HG02588 (cell line): Measurements from ENCODE around the gene PHF1.

Experiments
- ATAC-seq: cut with Tn5 transposase; IDR thresholded peaks from one replicate; pipeline ENCODE4 v1.9.1; 2021; ENCODE audit warnings: mild to moderate bottlenecking, moderate library complexity; ENCODE audit not compliant: unreplicated experiment

Gene PHF1

DNA sequence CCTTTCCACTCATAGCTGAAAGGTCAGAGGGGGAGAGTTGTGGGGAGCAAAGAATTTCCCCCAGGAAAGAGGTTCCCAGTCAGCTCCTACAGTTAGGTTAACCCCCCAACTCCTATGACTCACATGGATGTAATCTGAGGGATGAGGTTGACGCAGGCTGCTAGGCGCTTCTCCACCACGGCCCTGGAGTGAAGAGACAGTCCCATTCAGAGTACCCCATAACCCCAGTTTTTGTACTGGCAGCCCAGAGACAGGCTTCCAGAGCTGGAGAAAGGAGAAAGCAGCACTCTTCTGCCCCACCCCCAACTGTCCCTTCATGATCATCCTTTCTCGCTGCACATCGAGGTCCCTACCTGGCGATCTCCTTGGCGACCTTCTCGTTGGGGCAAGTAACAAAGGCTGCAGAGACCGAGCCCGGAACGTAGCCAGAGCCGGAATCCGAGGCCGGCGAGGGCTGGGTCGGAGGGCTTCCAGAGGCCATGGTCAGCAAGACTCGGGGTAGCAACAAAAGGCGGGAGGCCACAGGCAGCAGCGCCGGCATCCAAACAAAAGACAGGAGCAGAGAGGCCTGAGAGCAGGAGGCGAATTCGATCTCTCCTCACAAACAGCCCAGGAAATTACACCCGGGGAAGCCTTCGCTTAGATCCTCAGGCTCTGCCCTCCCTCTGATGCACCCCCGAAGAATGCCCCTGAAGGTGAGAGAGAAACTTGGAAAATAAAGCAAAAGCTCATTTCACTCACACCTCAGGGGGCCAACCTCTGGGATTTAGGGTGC lies 6.5 kb downstream of the PHF1 start:
- ATAC-seq, result no peak

DNA sequence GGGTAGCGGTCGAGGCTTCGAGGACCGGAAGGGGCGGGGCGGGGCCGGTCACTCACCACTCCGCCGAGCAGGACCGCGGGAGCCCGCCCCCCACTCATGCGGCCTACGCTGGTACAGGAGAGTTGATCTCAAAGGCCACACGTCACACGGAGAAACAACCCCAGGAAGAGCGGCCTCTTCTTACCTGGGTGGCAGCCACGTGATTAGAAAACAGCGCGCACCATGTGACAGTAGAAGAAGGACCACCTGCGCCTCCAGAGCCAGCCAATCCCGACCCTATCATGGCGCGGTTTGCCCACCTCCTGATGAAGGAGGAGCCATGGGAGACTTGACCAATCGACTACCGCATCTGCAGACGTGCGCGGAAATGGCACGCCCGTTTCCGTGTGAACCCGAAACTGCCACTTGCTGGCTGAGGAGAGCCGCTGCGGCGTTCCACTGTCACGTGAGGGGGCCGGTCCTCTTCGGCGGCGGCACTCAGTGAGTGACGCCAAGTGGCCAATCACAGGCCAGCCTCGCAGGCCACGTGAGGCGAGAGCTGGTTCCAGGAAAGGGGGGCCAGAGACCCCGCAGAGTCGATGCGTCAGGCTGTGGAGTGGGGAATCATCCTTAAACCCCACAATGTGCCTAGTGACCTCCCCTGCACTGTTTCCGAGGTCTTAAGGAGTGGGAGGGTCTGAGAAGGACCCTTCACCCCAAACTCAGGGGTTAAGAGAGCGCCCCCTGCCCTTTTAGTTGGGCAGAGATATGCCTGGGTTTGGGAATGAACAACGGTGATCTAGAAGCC lies 7.3 kb downstream of the PHF1 start, which contains the start of gene CUTA:
TSS of gene CUTA (minus strand) at position 205 of the 787 bp plus-strand sequence. CDS start at position 98, 107 bp downstream.
- peak; percentile 81 for ATAC-seq

DNA sequence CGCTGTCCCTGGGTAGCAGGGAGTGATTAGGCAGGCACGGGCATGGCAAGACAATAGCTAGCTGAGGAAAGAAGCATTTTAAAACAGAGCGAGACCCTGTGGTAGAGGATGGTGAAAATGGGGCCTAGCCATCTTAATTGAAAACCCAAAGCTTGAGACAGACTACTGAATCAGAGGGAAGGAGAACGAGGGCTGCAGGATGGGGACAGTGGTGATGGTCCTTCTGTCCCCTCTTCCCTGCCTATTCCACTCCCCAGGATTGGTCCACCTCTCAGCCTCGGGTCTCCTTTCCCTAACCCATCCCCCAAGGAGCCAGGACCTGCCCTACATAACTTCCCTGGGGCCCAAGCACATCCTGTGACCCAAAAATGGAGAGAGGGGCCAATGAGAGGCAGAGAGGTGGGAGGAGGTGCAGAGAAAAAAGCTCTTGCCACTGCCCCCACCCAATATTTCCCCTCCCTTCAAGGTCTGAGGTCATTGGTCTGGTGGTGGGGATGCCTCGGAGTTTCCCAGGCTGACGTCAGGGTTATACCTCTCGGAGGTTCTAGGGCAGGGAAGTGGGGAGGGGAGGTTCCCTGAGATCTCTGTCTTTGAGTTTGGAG lies 8.0 kb downstream of the PHF1 start:
- ATAC-seq, result no peak

DNA sequence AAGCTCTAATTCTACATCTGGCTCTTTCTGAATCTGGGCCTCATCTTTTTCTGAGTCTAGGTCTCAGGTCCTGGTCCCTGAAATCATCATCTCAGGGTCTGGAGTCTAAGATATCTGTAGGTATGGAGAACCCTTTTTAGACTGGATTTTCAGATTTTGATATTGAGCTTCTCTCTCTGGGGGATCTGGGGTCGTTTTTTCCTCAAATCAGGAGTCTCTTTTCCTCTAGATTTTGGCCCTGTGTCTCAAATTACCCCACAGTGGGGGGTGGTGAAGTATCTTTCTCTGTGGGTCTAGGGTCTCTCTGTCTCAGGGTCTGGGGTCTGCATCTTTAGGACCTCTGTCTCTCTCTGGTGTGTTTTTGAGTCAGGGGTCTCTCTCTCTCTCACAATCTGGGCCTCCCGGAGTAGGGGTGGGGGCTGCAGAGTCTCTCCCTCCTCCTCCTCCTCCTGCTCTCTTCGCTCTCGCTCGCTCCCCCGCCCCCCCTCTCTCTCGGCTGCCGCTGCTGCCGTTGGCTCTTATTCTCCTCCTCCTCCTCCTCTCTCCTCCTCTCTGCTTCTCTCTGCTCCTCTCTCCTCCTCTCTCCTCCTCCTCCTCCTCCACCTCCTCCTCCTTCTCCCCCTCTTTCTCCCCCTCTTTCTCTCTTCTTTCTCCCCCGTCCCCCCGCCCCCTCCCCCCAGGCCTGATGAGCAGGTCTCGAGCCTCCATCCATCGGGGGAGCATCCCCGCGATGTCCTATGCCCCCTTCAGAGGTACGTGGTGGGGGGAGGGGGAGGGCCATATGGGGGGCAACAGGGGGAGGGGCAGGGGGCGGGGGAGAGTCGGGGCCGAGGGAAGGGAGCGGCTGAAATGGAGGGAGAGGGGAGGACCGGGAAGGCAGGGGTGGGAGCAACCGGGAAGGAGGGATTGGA lies 9.0 kb downstream of the PHF1 start, which contains the start of gene SYNGAP1:
TSS of gene SYNGAP1 (plus strand) at position 486 of the 911 bp plus-strand sequence. CDS start at position 686, 200 bp downstream.
- ATAC-seq, result no peak

DNA sequence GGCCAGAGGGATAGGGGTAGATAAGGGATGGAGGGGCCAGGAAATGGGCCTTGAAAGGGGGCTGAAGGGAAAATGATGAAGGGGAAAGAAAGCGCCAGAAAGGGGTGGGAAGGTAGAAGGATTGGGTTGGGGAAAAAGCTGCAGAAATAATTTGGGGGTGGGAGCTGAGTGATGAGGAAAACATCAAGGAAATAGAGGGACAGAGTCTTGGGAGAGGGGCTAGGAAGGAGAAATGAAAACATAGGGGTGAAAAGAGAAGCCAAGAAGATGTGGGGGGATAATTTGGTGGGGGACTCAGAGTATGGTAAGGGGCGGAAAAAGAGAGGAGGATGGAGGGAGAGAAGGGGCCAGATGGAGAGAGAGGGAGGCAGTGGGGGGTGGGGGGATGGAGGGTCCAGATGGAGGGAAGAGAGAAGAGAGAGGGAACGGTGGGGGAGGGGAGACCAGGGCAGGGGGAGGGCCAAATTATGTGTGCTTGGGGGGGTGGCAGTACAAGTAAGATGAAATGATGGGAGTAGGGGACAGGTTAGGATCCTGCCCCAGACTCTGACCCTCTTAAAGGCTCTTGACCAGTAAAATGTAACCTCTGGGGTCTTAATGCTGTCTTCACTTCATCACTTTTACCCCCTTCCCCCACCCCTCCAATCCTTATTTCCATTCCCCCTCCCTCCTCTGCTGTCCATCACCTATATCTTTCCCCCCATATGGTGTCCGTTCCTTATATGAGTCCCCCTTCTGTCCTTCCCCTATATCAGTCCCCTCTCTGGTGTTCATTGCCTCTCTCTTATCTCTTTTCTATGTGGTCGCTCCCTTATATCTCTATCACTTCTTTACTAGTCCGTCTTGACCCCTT lies 9.9 kb downstream of the PHF1 start:
- no peak for ATAC-seq

DNA sequence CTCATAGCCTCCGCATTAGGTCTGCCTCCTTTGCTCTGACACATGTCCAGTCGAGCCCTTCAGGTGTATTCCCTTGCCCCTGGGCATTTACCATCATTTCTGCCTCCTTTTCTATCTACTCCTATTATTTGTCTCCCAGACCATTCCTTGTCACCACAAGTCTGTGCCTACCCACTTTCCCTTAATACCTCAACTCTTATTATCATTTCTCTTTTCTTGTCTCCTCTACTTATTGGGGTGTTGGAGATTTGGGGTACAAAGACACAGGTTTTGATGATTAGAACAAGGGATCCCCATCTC lies 10.5 kb downstream of the PHF1 start:
- no peak for ATAC-seq

DNA sequence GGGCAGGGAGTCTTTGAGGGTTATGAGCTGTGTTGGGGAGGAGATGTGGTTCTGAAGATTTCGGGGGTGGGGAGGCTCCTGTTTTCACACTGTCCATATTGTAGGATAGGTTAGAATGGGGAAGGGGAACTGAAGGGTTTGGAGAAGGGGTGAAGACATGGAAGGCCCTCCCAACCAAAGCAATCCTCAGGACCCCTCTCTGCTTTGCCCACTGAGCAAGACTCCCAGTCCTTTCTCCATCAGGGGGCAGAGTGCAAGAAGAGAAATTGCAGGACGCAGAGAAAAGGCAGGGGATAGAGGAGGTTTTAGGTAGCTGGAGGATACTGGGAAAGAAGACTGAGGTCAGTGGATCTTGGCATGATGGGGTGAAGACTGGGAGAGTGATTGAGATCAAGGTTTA lies 13.0 kb downstream of the PHF1 start:
- no peak for ATAC-seq

DNA sequence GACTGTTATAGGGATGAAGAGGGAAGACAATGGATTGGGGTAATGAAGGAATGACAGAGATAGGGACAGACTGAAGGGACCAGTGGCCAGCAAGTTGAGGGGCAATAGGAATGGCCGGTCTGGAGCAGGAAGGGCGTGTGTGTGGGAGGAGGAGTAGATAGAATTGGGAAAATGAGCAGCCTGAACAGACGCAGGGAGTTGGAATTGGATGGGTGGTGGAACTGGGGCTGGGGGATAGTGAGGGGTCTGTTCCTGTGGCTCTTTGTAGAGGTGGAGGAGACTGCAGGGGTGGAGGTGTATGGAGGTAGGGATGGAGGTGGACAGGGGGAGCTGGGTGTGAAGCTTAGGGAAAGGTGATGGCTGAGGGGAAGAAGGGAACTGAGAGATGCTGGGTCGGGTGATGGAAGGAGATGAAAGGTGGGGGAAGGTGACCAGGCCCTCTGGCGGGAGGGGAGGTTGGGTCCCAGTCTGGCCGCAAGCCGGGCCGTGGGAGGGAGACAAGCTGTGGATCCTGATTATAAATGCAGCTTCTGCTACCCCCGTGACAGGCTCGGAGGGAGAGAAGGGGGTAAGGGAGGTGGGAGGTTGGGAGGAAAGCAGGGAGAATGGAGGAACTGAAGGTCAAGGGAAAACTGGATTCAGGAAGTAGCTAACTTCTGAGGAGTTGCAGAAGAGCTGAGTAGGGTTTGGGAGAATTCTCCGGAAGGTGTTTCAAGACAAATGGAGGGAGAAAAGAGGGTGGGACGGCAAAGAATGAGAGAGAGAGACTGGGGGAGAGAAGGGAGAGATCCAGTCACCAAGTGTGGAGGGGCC lies 14.2 kb downstream of the PHF1 start:
- ATAC-seq, result no peak

DNA sequence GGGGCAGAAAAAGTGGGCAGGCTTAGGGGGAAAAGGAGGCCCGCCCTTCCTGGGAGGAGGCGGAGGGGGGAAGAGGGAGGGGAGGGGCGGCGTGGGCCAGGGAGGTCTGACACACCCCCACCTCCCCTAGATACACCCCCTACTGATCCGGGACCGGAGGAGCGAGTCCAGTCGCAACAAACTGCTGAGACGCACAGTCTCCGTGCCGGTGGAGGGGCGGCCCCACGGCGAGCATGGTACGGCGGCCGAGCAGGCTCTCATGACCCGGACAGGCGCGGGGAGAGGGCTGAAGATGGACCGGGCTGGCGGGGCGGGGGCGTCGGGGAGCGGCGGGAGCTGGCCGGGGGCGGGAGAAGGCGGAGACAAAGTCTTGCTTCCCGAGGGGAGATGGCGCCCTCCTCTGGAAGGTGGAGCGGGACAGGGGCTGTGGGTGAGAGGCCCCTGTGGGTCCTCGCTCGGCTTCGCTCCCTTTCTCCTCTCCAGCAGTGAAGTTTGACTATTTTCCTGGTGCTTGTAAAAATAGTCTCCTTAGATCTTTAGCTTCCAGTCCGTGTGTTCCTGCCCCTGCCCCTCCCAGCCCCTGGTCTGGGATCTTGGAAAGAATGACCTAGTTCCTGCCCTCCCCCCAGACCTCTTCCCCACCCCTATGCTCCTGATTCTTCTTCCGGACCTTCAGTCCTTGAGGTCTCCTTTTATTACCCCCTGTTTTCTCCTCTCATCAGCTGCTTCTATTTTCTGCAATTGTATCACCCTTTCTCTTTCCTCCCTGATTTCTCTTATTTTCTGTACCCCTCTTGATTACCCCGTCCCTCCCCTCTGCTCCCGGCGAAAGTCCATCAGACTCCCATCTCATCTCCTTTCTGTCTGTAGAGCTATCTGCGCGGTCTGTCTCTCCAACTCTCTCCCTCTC lies 15.1 kb downstream of the PHF1 start:
- peak; percentile 33 for ATAC-seq

DNA sequence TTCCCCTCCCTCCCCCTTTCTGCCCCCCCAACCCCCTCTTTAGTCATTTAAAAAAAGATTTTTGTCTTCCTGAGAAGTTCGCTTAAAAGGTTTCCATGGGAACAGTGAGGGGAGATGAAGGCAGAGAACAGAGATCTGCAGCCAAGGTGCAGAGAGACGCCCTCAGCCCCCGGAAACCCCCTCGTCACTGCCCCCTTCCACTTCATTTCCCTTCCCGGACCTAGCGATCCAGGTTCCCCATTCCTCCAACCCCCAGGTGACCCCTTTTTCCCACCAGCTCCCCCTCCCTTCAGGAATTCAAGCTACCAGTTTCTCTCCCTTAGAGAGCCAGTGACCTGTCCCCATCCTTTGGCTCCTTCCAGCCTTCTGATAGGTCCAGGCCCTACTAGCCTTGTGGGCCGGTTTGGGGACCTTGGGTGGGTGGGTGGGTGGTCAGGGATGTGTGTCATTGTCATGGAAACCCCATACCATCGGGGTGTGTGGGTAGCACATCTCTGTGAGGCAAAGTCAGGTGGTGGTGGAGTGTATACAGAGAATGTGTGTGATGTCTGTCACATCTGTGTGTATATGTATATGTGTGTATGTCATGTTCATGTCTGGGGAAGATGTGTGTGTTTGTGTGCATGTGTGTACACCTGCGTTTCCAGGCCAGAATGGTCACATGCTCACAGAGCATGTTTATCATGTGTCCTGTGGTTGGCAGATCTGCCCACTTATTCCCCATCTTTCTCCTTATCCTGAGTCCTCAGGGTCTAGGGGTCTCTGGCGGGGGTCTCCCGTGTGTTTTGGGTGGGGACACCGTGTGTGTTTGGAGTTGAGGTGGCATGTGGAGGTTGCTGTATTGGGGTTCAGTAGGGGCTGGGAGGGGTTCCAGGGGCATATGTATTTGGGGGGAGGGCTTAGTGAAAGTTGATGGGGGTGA lies 16.0 kb downstream of the PHF1 start:
- no peak for ATAC-seq

DNA sequence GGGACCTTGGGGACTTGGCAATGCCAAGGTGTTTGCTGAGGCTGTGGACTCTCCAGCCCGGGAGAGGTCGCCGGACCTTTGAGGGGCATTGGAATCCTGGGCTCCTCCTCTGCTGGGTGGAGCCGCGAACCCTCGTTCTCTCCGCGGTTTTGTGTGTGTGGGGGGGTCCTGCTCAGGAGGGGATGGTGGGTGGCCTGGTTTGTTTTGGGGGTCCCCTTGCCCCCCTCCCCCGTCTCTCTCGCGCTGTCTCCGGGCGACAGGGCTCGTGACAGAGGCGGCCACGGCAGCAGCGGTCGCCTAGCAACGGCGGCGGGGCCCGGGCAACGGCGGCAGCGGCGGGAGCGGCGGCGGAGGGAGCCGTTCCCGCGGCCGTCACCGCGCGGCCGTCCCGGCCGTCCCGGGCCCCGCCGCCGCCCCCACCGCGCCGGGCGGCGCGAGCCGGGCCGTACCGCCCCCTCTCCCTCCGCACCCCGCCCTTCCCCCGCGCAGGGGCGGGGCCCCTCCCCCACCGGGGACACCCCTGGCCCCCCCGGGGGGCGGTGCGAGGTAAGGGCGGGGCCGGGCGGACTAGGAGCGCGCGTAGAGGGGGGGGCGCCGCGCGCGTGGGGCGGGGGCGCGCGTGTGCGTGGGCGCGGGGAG lies 16.9 kb downstream of the PHF1 start:
- no peak for ATAC-seq

DNA sequence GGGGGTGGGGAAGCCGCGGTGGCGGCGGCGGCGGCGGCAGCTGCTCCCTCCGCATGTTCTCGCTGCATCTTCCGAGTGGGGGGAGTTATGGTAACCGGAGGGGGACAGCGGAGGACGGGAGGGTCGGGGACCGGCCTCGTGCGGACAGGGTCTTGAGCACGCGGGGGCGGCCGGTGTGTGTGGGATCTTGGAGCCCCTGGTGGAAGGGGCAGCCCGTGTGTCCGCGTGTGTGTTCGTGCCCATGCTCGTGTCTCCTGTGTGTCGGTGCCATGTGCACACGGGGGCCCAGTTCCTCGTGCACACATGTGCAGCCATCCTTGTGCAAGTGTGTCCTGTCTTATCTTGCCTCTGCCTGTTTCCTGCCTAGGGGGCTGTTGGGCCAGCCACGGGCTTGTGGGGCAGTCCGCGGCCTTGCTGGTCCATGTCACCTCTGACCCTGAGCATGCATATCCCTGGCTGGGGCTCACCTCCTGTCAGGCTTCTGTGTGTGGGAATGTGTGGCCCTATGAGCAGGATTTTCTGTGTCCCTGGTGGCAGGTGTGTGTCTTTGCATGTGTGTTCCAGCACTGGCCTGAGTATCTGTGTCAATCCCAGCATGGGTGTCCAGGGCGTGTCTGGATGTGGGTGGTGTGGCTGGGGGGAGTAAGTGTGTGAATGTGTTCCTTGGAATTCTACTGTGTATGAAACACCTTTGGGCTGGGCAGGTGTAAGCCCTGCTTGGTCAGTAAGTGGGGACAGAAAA lies 17.6 kb downstream of the PHF1 start:
- no peak for ATAC-seq

DNA sequence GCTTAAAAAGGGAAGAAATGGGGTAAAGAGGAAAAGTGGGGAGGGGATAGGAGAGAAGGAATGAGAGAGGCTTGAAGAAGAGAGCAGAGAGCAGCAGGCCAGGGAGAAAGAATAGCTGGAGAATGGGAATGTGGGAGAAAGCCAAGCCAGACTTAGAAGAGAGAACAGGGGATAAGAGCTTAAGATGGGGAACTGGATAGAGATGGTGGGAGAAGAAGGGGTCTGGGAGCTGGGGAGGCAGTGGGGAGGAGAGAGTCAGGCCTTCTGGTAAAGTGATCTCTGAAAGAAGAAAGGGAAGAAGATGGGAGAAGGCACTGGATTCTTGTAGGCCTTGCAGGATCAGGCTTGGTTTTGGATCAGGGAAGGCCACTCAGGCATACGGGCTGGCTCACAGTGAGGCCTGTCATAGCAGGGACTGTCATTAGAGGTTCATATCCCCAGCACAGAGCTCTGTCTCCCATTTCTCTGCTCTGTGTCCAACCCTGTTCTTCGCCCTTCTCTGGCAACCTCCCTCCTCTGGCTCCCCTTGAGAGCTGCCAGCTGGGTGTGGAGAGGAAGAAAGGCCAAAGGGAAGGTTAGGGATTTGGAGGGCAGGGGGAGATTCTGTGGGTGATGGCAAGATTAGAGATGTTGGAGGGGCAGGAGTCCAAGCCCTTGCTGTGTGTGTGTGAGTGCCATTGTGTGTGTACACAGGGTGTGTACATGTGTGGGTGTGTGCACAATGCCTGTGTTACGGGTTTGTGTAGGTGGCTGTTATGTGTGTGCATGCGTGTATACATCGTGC lies 18.3 kb downstream of the PHF1 start:
- no peak for ATAC-seq

DNA sequence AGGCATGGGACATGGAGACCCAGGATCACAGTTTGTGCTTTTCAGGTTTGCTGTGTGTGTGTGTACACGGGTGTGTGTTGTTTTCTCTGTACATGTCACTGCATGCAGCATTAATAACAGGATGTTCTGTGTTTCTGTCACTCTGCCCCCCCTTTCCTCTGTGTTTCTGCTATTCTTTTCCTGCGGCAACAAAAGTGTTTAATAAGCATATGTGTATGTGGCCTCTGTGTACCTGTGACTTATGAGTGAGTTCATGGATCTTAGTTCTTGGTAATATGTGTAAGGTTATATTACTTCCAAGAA lies 18.9 kb downstream of the PHF1 start:
- ATAC-seq, result no peak

DNA sequence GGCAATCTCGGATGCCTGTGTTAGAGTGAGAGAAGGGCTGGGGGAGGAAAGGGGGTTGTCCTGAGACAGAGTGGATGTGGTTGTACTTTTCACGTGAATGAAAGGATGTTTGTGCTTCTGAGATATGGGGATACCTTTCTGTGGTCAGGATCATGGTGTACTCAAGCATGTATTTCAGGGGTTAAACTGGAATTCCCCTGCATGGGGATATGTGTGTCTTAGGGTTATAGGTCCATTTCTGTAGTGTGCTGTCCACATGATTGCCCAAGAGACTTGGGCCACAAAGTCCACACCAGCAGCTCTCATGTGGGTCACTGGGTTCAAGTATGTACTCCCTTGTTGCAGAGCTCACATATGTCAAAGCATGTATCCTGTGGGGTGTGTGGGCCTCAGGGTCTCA lies 19.5 kb downstream of the PHF1 start:
- no peak for ATAC-seq
